Dermis microvascular lymphatic vessel endothelial cell (primary cell): Measurements from ENCODE around the gene DOCK3. TPM values are rescaled to one million over a fixed set of nuclear protein-coding genes. Genes with fewer than 3 reads are reported as not detected.
"Not testable (repeated sequence)": the region's sequence is repeated elsewhere in the genome, so short reads cannot be mapped to it uniquely, and the experiment has no call there.

Experiments
- DNase-seq, 2 donors: peaks; one replicate each; pipeline versions ENCODE4 v3.0.0 to v3.0.0-alpha.2; 2010; ENCODE audit warnings: low read depth in 2 of 2
- total RNA-seq: library from RNA; depleted of rRNA; stranded (reverse); fragments of >200 nt; gene quantifications from 2 replicates; pipeline ENCODE4 v1.2.1, GENCODE V29; 2014

DOCK3 gene
- total RNA-seq, 1 donor from 2014 or later = under 0.01 TPM

DNA sequence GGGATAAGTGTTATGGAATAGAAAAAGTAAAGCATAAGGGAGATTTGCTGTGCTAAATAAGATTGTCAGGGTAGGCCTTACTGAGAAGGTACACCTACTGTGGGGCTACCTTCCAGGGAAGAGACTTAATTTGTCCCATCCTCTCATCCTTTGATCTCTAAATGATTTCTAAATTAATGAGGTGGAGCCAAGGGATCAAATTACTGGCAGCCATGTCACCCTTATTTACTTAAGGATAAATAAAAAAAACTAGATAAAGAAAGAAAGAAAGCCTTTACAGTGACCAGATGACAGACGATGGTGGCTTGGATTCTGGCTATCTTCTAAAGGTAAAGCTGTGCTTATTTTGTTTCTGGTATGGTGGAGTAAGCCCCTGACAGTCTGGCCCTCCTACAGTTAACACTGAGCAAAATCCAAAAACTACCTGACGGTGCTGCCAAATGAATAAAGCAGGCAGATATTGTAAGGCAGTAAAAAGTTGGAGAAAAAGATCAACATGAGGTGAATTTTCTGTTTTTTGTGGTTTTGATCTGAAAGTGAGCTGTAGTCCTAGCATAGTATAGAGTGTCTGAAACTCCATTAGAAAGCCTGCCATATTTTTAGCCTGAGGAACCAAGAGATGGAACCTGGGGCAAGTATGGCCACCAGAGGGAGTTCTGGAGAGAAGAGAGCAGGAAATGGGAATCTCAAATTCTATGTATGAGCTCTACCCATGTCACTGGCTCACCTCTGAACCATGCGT is 425.2 kb downstream of the DOCK3 start:
- peak; percentile 29 to 61 for DNase-seq

DNA sequence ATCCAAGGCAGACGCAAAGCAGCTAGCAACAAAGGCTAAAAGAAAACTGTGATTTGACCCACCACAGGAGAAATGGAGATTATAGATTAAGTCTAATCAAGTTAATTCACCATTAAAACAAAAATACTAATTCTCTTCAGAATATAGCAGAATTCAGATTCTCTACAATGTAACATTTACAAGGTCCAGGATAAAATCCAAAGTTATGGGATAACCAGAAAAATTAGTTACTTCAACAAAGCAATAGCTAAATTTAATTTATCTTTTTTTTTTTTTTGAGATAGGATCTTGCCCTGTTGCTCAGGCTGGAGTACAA is 425.8 kb downstream of the DOCK3 start:
- no peak for DNase-seq

DNA sequence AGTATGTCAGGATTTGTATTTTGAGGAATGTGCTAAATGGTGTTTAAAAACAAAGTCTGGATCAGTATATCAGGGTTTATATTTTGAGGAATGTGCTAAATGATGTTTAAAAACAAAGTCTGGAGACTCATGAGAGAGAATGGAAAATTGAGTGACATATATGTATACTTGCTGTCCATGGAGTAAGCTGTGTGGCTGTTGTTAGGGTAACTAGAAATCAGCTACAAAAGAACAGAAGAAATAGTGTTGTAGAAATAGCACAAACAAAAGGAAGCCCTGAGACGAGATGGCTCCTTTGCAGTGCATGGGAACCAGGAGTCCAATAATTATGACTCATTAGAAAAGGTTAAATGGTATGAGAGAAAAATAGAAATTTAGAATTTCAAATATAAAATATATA is 427.7 kb downstream of the DOCK3 start:
- DNase-seq = no peak

DNA sequence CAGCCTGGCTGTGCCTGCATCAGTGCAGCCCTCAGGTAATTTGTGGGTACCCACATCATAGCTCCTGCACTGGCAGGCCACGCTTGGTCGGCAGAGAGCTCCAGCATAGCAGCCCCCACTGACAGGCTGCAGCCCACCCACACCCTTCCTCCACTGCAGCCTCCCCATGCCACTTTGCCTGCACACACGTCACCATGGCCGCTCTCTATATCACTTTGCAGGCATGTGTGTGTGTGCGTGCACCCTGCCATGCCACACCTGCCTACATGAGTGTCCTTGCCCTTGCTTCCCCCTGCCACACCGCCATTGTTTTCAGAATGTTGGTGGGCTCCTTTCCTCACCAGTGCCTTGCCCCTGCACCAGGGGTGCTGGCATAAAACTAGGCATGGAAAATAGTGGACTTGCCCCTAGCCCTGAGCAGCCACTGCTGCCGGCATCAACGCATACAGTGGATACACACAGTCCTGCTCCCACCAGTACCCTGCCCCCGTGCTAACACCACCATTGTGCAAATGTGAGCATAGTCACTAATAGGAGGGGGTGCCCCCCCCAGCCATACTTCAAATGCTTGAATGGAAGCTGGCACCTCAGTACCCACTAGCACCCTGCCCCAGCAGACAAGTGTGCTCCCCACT is 431.6 kb downstream of the DOCK3 start:
- no peak for DNase-seq

DNA sequence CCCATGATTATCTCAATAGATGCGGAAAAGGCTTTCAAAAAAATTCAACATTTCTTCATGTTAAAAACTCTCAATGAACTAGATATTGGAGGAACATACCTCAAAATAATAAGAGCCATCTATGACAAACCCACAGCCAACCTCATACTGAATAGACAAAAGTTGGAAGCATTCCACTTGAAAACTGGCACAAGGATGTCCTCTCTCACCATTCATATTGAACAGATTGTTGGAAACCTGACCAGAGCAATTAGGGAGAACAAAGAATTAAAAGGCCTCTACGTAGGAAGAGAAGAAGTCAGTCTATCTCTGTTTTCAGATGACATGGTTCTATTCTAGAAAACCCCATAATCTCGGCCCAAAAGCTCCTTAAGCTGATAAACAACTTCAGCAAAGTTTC is 435.9 kb downstream of the DOCK3 start:
- no peak for DNase-seq

DNA sequence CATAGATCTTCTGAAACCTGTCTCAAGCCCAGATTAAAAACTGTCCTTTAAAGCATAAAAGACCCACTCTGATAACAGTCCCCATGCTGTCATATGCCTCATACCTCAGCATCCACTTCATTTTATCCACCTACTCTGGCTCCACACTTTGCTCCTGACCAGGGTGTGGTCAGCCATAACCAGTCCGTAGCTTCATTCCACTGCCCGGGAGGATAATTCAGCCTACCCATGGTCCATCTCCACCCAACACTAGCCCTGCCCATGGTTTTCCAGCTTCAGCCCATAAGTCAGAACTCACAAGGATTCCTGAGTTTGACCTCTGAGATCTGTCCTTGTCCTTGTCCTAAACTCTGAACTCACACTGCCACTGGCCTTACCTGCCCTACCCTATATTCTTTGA is 448.2 kb downstream of the DOCK3 start:
- DNase-seq = no peak

DNA sequence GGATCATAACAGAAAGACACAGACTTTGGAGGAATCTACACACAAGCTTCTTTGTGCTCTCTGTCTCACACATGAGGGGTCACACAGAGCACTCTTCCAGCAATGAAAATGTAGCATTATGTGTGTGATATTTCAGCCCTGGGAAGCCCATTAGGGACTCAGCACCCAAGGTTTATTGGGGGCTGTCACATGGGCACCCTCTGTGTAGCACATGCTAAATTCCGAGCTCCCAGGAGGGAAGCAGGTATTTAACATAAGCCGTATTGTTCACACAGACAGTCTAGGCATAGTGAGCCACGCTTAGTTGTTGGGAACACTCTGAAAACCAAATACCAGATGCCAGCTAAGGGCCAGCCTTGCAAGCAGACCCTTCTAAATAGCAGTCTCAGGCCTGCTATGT is 448.8 kb downstream of the DOCK3 start:
- DNase-seq = no peak

DNA sequence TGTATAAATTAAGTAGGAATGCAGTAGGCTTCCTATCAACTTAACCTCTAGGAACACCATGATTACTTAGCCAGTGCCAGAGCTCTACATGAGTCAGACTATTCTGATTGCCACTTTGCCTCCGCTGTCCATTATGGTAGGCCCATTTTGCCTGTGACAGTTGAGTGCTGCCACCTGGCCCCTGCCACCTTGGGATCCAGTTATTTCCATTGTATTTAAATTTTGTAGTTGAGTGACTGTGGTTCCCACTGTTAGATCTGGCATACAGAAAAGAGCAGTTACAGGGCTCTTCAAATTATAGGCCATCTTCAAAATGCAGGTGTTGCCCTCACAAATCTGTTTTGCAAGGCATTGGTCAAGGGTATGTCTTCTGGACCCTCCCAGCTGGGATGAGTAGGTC is 456.9 kb downstream of the DOCK3 start:
- not testable (repeated sequence) for DNase-seq

DNA sequence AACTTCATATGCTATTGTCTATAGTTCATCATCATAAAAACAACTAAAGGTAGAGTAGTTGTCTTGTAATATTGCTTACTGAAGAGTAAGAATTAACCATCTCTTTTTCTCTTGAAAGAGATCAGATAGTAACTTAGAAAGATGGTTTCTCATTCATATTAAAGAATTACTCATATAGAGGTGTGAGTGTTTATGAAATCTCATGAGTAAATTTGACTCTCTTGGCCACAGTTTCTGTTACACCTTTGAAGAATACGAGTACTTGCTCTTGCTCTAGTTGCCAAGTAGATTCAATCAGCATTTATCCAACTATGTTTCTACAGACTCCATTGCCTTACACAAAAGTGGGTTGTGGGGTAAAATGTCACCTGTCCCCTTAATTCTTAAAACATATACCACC is 463.0 kb downstream of the DOCK3 start:
- no peak for DNase-seq

DNA sequence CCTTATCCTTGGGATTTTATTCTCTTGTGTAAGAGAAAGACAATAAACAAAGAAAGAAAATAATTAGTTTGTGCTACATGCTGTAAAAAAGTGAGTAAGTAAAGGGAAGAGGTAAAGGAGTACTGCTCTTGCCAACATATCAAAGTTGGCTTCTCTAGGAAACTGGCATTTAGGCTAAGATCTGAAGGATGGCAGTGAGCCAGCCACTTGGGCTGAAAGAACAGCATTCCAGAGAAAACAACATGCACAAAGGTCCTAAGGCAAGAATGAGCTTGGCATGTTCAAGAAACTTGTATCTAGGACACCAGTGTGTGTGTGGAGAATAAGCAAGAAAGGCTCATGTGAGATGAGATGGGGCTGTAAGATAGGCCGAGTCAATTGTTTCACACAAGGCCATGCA is 464.9 kb downstream of the DOCK3 start:
- DNase-seq = no peak

DNA sequence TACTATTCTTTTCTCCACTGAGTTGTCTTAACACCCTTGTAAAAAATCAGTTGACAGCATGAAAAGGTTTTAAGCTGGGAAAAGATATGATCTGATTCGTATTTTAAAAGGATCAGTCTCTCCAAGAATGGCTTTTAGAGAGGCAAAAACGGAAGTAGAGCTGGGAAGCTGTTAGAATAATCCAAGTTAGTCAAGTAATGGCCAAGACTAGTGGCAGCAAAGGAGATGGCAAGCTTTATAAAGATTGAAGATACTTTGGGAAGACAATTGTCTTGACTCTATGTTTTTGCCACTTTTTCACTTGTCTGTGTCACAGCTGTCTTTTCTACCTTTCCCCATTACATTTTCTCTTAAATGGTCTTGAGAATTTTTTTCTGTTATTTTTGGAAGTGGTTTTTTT is 466.8 kb downstream of the DOCK3 start:
- DNase-seq = no peak

DNA sequence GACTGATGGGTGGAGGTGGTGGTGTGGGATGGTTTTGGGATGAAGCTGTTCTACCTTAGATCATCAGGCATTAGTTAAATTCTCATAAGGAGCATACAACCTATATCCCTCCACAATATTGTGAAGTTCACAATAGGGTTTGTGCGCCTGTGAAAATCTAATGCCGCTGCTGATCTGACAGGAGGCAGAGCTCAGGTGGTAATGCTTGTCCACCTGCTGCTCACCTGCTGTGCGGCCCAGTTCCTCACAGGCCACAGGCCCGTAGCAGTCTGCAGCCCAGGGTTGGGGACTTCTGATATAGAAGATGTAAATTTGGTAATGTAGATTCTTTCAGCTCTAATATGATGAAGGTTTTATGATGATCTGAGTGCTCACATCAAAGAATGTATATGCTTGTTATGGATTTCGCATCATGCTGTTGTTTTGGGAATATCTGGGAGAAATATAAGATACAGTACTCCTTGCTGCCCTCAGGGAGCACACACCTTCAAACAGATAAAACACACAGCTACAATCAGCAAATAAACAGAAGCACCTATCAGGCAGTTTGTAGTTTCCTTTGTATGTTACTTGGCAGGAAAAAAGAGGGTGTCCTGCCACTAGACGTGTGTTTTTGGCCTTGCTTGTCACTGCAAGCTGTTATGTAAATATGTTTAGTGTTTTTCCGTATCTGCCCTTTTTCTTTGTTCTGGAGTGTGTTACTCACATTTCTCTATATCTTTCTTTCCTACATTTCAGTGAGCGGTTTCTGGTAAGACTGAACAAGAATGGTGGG is 471.3 kb downstream of the DOCK3 start:
- DNase-seq = no peak

DNA sequence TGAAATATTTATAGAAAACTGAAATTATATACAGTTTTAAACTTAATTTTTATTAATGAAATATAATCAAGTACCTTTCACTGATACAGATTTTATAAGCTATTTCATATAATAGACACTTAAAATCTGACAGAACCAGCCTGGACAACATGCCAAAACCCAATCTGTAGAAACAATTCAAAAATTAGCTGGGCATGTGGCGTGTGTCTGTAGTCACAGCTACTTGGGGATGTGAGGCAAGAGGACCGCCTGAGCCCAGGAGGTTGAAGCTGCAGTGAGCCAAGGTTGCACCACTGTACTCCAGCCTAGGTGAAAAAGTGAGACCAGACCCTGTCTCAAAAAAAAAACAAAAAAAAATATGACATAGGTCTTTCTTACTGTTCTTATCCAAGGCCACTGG is 472.1 kb downstream of the DOCK3 start:
- no peak for DNase-seq

DNA sequence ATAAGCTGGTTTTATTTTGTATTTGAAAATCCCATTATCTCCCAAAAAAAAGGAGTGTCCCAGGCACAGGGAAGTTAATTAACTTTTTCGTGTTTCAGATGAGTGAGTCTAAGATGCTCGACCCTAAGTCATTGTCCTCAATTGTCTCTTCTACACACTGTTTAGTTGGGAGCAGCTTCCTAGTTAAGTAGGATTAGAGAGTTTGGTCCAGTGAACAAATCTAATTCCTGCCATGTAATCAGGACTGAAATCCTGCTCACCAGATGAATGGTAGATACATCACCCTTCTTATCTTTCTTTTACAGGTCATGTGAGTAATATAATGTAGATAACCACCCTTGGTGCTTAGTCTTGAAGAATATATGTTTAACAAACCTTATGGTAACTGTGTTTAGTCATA is 481.4 kb downstream of the DOCK3 start:
- no peak for DNase-seq

DNA sequence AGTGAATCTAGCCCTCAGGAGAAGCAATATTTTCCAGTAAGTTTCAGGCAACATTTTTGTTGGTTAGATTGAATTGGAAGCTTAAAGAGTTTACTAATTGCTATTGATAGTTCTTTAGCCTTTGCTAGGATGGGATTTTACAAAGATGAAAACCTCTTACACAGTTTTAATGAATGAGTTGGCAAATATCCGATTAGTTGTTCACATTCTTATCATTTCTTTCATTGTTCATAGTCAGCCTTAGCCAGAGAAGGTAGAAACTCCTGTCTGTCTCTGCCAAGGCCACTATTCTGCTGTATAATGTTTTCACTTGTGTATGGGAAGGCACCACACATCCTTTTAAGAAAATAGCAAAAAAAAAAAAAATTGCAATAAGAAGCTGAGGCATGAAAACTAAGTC is 488.3 kb downstream of the DOCK3 start:
- no peak for DNase-seq

DNA sequence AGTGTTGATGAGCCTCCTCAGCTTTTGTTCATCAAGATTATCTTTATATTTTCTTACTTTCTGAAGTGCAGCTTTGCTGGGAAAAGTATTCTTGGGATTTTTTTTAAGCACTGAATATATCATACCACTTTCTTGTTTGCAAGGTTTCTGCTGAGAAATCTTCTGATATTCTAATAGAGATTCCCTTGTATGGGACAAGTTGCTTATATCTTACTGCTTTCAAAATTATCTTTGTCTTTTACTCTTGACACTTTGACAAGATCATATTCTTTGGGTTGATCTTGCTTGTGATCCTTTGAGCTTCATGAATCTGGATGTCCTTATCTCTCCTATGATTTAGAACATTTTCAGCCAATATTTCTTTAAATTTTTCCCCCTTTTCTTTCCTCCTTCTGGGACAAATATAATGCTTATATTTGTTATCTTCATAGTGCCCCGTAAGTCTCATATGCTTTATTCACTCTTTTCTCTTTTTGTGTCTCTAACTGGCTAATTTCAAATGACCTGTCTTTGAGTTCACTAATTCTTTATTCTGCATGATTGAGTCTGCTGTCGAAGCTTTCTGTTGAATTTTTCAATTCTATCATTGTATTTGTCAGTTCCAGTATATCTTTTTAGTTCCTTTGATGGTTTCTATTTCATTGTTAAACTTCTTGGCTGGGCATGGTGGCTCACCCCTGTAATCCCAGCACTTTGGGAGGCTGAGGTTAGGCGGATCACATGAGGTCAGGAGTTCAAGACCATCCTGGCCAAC is 499.0 kb downstream of the DOCK3 start:
- DNase-seq = no peak

DNA sequence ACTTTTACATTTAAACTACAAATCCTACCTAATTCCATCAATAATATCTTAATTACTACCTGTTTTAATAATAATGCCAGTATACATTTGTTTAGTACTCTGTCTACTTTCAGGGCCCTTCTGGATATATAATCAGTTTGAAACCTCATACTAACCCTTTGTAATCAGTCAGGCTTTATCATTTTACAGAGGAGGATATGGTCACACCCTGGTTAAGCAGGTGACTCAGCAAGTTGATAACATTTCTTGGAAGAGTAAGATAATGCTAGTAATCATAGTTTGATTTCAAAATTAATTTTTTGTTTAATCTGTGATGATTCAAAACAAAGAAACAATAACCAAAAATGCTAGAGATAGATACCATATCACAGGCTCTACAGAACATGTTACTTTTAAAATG is 502.2 kb downstream of the DOCK3 start:
- DNase-seq = no peak

DNA sequence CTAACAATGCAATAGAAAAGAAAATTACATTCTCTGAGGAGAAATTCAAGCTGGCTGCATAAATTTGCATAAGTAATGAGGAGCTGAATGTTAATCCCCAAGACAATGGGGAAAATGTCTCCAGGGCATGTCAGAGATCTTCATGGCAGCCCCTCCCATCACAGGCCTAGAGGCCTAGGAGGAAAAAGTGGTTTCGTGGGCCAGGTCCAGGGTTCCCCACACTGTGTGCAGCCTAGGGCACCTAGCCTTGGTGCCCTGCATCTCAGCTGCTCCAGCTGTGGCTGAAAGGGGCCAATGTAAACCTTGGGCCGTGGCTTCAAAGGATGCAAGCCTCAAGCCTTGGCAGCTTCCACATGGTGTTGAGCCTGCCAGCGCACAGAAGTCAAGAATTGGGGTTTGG is 511.7 kb downstream of the DOCK3 start:
- DNase-seq = not testable (repeated sequence)

DNA sequence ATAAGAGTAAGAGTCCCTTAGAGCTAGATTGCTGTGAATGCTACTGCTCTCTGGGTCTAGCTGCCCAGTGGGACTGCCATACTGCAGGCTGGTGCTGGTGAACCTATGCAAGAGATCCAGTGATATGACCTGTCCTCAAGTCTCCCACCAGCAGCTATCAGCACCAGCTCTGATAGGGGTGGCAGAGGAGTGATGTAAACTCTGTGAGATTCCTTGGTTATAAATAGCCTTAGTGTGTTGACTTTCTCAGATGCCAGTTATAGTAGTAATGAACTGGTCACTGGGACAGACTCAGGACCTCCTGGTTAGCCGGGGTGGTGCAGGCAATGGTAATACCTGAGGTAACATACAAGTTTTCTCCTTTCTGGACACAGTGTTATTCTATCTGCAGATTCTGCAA is 515.5 kb downstream of the DOCK3 start:
- DNase-seq = no peak

DNA sequence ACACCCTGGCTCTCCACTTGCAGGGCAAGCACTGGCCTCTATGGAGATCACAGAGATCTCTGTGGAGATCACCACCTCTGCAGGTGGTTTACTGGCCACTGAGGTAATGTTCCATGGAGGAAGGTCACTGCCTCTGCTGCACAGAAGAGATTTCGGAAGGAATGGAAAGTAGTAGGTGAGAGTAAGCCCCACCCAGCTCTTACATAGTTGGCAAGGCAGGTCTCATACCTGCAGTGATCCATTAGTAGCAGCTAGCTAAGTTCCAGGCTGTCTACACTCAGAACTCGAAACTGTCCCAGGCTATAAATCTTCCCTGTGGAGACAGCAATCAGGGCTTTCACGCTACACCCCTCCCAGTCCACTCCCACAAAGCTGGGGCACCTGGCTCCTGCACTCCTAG is 516.1 kb downstream of the DOCK3 start:
- DNase-seq = no peak

DNA sequence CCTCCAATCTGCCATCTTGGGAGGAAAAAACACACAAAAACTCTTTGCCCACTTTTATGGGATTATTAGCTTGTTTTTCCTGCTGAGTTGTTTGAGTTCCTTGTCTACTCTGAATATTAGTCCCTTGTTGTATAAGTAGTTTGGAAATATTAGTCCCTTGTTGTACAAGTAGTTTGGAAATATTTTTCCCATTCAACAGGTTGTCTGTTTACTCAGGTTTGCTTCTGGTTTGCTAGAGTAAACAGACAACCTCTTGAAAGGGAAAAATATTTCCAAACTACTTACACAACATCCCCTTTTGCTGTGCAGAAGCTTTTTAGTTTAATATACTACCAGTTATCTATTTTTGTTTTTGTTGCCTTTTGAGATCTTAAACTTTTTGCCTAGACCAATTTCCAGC is 517.0 kb downstream of the DOCK3 start:
- no peak for DNase-seq

DNA sequence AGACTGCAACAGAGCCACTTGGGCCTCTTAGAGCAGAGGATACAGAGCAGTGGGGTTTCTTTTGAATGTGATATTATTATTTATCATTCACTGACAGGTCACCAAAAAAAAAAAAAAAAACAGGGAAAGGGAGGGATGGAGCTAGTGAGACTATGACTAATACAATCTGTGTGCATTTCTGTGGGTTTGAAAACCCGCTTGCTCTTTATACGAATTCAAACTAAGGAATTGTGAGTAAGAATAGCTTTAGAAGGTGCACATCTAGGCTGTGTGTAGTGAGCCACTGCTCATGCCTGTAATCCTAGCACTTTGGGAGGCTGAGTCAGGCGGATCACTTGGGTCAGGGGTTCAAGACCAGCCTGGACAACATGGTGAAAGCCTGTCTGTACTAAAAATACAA is 523.8 kb downstream of the DOCK3 start:
- no peak for DNase-seq
